Body of pancreas (tissue), 4 donors: Measurements from ENCODE around the gene DAB1. TPM values are rescaled to one million over a fixed set of nuclear protein-coding genes. Genes with fewer than 3 reads are reported as not detected.
A peak's percentile ranks its signal among the peaks of the same experiment; 100 is the strongest.

Source experiments
- ATAC-seq: fragments of 150-250 bp; one replicate; pipeline ENCODE4 v1.9.1; 2016
- DNase-seq, 4 donors: peaks; one replicate each; pipeline ENCODE4 v3.0.0-alpha.2; 2019
- H3K27ac ChIP-seq, 4 donors: fragments of 200-600 bp; sonication (generic); 1 replicate in 3 of 4; 2 replicates in 1 of 4; pipeline versions ENCODE4 v1.5.1 to v1.6.1; 2016 to 2019; ENCODE audit warnings: mild to moderate bottlenecking in 1 of 4, mixed read lengths in 1 of 4, moderate library complexity in 1 of 4
- H3K27me3 ChIP-seq, 2 donors: fragments of 200-600 bp; sonication (generic); one replicate each; pipeline ENCODE4 v1.6.0; 2016; ENCODE audit warnings: mild to moderate bottlenecking in 1 of 2
- H3K36me3 ChIP-seq, 2 donors: fragments of 200-600 bp; sonication (generic); replicated peaks in 1 of 2; 2 replicates each; pipeline ENCODE4 v1.5.1; 2016; ENCODE audit warnings: low read depth in 2 of 2; ENCODE audit not compliant: insufficient read depth in 1 of 2
- H3K4me1 ChIP-seq: fragments of 200-600 bp; sonication (generic); one replicate; pipeline ENCODE4 v1.6.0; 2016
- H3K4me3 ChIP-seq, 2 donors: fragments of 200-600 bp; sonication (generic); 1 replicate in 1 of 2; 2 replicates in 1 of 2; pipeline ENCODE4 v1.5.1; 2016 to 2019
- H3K9me3 ChIP-seq, 3 donors: fragments of 200-600 bp; sonication (generic); 1 replicate in 2 of 3; 2 replicates in 1 of 3; pipeline ENCODE4 v1.5.1; 2016
- POLR2A ChIP-seq, 3 donors: fragments of 450-650 bp; IDR thresholded peaks; one replicate each; pipeline ENCODE4 v1.6.1; 2016; ENCODE audit warnings: antibody characterized with exemption in 3 of 3, mild to moderate bottlenecking in 2 of 3
- WGBS, 2 donors: methylation state at CpG; one replicate each; pipeline ENCODE4 v1.1.5; 2017; 5-methylcytosine and 5-hydroxymethylcytosine counted together
- intact Hi-C: fragments of 100-400 bp; cut with DNase I; formaldehyde crosslinking; loops from one replicate; pipeline ENCODE4 v1.15.1; 2023
- total RNA-seq, 2 donors: library from RNA; depleted of rRNA; stranded (reverse); fragments of >200 nt; gene quantifications; one replicate each; pipeline ENCODE4 v1.1.0, GENCODE V29; 2016
- TF ChIP-seq, protein P1 (sequence below), 7 experiments: fragments of 450-650 bp in 4 of 7; fragments of 200-600 bp in 3 of 7; sonication (generic) in 3 of 7; IDR thresholded peaks; one replicate each; pipeline ENCODE4 v1.5.1; 2016 to 2019; ENCODE audit warnings: antibody characterized with exemption in 7 of 7

DAB1 gene
- total RNA-seq, 2 donors from 2014 or later = under 0.01 TPM; not detected in 1

DNA sequence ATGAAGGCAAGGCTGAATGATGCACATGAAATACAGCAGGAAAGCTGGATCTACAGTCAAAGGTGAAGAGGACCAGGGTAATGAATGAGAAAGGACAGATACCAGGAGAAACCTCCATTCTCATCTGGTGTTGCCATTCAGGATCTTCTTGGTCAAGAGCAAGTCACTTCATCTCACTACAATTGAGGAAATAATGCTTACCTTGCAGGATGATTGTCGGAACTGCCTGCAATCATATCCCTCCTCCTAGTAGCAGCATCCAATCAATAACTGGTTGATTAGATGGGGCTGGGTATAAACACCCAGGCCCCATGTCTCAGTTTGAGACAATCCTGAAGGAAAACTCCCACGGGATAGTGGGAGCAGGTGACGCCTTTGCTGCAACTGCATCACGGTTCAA is 263.3 kb downstream of the DAB1 start:
- ATAC-seq (no peak), DNase-seq (no peak)
- H3K27me3 ChIP-seq = no peaks in the 10 kb centered on the region
- H3K4me3 ChIP-seq = no peak overlapping the region
- no peak overlapping the region for H3K27ac ChIP-seq
- H3K4me1 ChIP-seq = peaks cover 8% of the 10 kb centered on the region
- no peaks in the 10 kb centered on the region for H3K36me3 ChIP-seq
- 74 to 84% methylated on average over 4 of the region's 4 CpGs for WGBS, 2 donors
- no peaks in the 10 kb centered on the region for H3K9me3 ChIP-seq
- intact Hi-C loops = no loop called here
- no peak for TF ChIP-seq POLR2A (IDR thresholded peaks at IDR 0.05)
- TF ChIP-seq, protein P1, sequence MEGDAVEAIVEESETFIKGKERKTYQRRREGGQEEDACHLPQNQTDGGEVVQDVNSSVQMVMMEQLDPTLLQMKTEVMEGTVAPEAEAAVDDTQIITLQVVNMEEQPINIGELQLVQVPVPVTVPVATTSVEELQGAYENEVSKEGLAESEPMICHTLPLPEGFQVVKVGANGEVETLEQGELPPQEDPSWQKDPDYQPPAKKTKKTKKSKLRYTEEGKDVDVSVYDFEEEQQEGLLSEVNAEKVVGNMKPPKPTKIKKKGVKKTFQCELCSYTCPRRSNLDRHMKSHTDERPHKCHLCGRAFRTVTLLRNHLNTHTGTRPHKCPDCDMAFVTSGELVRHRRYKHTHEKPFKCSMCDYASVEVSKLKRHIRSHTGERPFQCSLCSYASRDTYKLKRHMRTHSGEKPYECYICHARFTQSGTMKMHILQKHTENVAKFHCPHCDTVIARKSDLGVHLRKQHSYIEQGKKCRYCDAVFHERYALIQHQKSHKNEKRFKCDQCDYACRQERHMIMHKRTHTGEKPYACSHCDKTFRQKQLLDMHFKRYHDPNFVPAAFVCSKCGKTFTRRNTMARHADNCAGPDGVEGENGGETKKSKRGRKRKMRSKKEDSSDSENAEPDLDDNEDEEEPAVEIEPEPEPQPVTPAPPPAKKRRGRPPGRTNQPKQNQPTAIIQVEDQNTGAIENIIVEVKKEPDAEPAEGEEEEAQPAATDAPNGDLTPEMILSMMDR (IDR thresholded peaks at IDR 0.05) = no peak

DNA sequence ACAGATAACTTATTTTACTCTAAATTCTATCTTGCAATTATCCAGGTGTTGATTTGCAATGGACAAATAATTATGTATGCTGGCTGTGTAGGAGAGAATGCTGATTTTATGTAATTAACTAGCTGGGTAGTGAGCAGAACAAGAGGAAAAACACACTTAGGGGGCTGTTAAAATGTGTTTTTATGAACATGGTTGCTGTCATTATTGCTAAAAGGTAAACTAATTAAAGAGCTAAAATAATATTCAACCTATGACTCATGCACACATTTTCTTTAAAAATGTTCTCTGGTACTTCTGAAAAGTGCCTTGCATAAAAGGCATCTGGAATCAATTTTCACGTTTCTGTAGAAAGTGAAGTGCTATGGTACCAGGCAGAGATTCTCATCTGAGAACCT is 265.3 kb downstream of the DAB1 start:
- intact Hi-C loops = no loop called here
- no peak for DNase-seq
- no peak overlapping the region for H3K27ac ChIP-seq
- no peak overlapping the region for H3K4me3 ChIP-seq
- no peak for TF ChIP-seq POLR2A (IDR thresholded peaks at IDR 0.05)
- TF ChIP-seq, protein P1 (IDR thresholded peaks at IDR 0.05) = no peak
- H3K27me3 ChIP-seq = no peaks in the 10 kb centered on the region
- 20 to 40% methylated on average over 1 of the region's 1 CpG for WGBS, 2 donors
- H3K36me3 ChIP-seq = no peaks in the 10 kb centered on the region
- H3K9me3 ChIP-seq = no peaks in the 10 kb centered on the region
- peaks cover 8% of the 10 kb centered on the region for H3K4me1 ChIP-seq
- no peak for ATAC-seq

DNA sequence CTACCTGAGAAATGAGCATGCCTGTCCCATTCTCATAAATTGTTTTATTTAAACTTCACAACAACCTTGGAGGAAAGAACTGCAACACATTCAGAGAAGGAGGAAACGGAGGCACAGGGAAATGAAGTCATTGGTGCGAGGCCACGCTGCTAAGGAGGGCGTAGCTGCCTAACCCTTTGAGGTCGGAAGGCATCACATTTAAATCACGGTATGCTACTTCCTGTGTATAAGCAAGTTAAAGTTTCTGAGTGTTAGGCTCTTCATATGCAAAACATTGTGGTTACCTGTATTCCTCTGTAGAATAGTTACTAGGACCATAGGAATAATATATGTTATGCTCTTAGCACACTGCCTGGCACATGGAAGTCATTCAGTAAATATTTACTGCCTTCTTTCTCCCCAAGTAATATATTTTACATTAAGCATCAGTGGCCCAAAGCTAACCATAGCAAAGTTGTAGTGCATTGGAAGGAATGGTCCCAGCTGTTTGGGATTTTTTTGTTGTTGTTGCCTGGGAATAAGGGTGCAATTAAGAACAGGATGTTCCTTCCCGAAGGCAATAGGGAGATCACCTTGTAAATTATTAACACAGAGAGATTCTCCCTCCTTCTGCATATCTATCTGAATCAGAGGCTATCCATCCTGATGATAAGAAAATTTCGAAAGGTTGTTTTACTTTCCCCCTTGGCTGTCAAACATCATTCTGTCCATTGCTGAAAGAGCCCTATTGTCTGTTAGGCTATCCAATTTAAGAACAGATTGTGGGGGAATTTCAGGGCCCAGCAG is 265.8 kb downstream of the DAB1 start:
- ATAC-seq (peak; percentile 15), DNase-seq (no peak)
- H3K36me3 ChIP-seq = no peaks in the 10 kb centered on the region
- H3K27me3 ChIP-seq = no peaks in the 10 kb centered on the region
- H3K4me1 ChIP-seq = peaks cover 4% of the 10 kb centered on the region
- H3K27ac ChIP-seq = no peak overlapping the region
- 59 to 64% methylated on average over 8 of the region's 8 CpGs for WGBS, 2 donors
- H3K9me3 ChIP-seq = no peaks in the 10 kb centered on the region
- TF ChIP-seq, protein P1 (IDR thresholded peaks at IDR 0.05) = no peak
- TF ChIP-seq POLR2A (IDR thresholded peaks at IDR 0.05) = no peak
- H3K4me3 ChIP-seq = no peak overlapping the region
- intact Hi-C loops = no loop called here

DNA sequence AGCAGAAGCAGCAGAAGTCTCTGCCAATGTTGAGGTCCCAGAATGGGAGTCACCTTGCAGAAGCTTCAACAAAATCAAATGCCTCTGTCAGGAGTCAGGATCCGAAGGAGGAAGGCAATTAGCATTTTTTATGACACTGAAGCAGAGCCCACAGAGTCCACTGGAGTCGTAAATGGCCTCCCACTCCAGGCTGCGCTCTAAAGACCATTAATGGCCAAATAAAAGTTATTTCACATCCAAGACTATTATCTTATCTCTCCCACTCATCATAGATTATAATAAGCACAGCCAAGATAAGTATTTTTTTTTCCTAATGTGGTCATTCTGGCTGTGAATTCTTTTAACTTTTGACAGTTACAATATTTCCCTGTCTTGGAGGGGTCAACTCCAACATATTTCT is 267.0 kb downstream of the DAB1 start:
- Histone ChIP-seq H3K27me3 (no peaks in the 10 kb centered on the region), H3K4me3 (no peak overlapping the region), H3K4me1 (peaks cover 4% of the 10 kb centered on the region), H3K9me3 (no peaks in the 10 kb centered on the region), H3K27ac (no peak overlapping the region), H3K36me3 (no peaks in the 10 kb centered on the region)
- no peak for TF ChIP-seq POLR2A (IDR thresholded peaks at IDR 0.05)
- TF ChIP-seq, protein P1 (IDR thresholded peaks at IDR 0.05) = no peak
- ATAC-seq (no peak), DNase-seq (no peak)
- intact Hi-C loops = no loop called here
- 67 to 78% methylated on average over 3 of the region's 3 CpGs for WGBS, 2 donors

DNA sequence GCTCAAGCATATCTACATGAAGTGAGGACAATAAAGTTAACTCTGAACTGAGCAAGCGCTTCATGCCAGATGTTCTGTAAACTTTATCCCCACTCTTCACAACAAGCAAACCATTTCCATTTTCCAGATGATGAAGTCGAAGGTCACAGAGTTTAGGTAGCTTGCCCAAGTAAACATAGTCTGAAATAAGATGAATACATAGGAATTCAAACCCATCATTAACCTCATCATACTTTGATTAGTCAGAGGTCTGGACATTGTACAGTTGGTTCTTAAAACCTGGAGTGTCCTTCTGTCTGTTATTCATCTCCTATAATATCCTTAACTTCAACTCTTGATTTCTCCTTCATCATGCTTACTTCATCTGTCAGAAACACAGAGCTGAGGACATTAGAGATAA is 277.8 kb downstream of the DAB1 start:
- Histone ChIP-seq H3K9me3 (no peaks in the 10 kb centered on the region), H3K36me3 (no peaks in the 10 kb centered on the region), H3K4me1 (no peaks in the 10 kb centered on the region), H3K27ac (no peak overlapping the region), H3K27me3 (no peaks in the 10 kb centered on the region), H3K4me3 (no peak overlapping the region)
- WGBS, 2 donors = 68 to 76% methylated on average over 2 of the region's 2 CpGs
- intact Hi-C loops = no loop called here
- no peak for TF ChIP-seq POLR2A (IDR thresholded peaks at IDR 0.05)
- TF ChIP-seq, protein P1 (IDR thresholded peaks at IDR 0.05) = no peak
- DNase-seq (no peak), ATAC-seq (no peak)
